Embryonic facial prominence (tissue), 1 donor: ENCODE results near the gene PTPN22.

ENCODE experiments used
- DNase-seq: peaks from one replicate; pipeline ENCODE4 v3.0.0-alpha.2; 2016; ENCODE audit errors: extremely low spot score

Gene PTPN22

GRCh38 chr1:113871597-113872113 is at the start of gene PTPN22:
Gene PTPN22, minus strand, starts transcription at chr1:113871712.
- DNase-seq = no peak

DNA sequence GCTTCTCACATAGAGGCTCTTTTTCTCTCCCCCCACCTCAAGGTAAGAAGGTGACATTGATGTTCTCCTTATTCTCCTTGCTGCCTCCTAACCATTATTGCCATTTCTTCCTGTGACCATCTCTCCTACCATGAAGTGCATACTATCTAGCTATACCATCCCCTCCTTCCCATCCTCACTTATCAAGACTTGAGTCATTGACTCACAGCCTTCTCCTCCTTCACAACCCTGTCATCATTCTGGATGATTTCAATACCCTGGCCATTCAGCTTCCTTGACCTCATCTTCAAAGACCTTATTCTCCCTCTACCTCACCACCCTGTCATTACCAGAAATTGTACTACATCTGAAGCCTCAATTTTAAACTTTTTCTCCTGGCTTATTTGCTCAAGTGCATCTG is 46.7 kb upstream of the PTPN22 start:
- DNase-seq = no peak

DNA sequence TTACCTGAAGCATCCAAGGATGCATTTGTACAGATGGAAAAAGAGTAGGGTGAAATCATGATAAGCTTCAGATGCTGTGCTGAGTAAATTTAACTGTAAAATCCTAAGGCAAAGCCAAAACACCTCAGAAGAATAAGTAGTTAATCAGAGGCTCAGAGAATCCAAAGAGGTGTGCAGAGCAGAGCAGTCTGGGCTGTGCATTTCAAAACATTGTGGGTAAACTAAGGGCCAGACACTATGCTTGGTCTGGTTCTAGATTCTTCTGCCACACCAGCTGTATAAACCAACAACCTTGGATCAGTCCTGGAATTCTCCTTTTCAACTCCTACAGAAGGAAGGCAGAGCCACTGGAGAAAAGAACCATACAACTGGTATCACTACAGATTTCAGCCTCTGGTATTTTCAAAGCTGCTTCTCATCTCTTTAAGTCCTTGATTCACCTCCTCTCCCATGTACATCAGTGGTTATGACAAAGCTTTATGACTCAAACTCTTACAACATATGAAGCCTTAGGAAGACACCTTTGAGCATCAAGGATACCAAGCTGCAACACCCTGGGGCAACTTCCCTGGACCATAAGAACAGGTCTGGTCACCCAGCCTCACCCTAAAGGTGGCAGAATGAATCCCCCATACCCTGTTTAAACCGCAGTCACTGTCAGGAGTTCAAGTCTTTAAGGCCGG is 46.0 kb upstream of the PTPN22 start:
- no peak for DNase-seq

- no peak for DNase-seq
These were observed 45.5 kb upstream of the PTPN22 start for GRCh38 chr1:113916974-113917373.

DNA sequence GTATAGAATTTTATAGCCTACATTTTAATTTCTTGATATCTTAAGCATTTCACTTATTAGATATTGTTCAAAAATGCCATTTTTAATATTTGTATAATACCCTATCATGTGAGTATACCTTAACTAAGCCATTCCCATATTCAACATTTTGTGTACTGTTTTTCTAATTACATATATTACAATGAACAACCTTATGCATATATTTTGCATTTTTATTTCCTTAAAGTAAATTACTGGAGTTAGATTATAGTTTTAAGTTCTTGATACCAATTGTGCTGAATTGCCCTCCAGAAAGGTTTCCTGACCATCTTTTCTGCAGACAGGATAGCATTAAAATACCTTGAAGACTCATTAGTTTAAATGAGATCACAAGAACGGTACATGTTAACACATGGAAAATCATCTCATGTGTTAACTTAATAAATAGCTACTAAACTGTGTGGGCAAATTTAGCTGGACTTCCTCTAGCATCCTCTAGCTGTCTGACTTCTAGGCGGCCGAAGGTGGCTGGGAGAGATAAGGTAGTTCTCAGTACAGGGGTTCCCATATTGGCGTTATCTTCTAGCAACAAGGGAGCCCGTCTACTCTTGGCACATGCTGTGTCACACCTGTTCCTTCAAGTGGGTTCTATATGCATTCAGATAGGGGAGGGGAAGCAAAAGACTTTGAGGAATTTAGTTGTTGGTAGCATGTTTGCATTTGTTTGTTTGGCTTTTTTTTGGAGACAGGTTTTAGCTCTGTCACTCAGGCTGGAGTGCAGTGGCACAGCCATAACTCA is 42.6 kb upstream of the PTPN22 start:
- no peak for DNase-seq

- no peak for DNase-seq
These were observed 41.8 kb upstream of the PTPN22 start for GRCh38 chr1:113913312-113913668.

DNA sequence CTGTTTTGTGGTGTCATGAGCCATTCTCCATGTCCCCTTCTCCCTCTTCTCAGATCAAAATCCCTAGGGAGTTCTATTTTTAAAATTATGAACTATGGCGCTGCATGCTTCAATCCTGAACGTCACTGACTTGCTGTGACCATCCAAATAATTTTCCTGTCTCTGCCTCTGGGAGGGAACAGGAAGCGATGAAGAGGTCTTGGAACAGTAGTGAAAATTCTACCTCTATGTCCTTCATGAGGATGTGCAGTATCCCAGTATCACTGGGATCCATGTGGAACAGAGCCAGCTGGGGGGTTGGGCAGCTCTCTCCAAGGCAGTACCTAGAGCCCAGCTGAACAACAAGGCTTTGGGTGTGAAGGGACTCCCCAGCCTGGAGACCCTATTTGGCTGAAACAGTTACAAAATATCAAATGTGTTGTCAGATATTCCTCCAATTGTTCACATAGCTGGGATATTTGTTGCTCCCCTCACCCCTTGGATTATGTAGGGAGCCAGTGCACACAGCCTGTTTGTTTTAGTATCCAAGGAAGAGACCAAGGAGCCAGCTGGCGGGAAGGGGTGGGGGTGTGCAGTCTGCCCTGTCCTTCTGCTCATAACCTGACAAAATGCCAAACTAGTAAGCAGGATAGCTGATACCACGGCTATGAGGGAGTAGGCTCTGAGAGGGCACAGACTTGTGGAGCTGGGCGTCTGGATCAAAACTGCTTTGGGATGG is 41.2 kb upstream of the PTPN22 start:
- no peak for DNase-seq

GRCh38 chr1:113905435-113905861 is 33.9 kb upstream of the PTPN22 start:
- DNase-seq = peak; percentile 22

DNA sequence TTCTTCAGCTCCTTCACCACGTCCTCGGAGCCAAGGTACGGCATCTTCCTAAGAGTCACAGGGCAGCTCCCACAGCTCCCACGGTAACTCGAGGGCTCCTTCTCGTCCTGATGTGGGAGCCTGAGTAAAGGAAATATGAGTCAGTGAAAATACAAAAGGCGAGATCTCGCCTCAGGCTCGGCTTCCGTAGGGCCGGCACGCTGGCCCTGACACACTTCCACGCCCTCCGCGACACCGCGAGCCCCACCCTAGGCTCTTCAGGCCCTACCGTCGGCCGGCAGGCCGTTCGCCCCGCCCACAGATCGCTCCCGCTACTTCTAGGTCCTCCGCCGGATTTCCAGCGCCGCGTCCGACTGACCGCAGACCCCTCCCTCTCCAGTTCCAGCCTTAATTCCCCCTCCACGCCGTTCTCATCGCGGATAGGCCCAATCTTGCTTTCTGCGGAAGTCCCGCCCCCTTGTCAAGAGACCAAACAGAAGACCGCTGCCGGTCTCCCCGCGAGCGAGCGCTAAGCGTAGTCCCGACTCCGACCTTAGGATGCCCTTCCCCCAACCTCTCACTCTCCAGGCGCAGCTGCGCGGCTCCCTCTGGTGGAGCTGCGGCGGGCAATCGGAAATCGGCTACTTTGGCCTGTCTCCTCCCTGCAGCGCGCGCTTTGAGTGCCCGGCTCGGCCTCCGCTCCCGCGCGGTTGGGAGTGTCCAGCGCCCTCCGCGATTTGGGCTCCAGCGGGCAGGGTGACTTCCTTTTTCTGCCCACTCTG is 33.3 kb upstream of the PTPN22 start, which contains the start of the genes AP4B1 and DCLRE1B:
Gene AP4B1, minus strand, starts transcription at position 126 of the 761 bp plus-strand sequence. Its CDS starts 82 bp downstream, at position 44.
Gene DCLRE1B, plus strand, starts transcription at position 653 of the 761 bp plus-strand sequence. CDS start 261 bp downstream, outside the sequence.
- peak; percentile 99 for DNase-seq

DNA sequence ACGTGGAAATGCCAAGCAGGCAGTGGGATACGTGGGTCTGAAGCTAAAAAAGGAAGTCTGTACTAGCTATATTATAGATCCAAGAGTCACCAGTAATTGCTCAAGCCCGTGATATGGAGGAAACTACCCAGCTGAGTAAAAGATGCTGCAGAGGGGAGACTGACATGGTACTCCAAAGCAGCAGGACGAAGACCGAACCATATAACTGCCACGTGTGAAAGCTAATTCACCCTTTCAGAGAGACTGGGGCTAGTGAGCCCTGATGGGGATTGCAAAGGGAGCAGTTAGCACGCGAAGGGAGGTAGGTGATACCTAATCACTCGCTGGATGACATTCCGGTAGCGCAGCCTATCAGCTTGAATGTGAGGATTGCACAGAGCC is 32.8 kb upstream of the PTPN22 start:
- peak; percentile 39 for DNase-seq

- no peak for DNase-seq
These were observed 32.2 kb upstream of the PTPN22 start for GRCh38 chr1:113903501-113904292.

DNA sequence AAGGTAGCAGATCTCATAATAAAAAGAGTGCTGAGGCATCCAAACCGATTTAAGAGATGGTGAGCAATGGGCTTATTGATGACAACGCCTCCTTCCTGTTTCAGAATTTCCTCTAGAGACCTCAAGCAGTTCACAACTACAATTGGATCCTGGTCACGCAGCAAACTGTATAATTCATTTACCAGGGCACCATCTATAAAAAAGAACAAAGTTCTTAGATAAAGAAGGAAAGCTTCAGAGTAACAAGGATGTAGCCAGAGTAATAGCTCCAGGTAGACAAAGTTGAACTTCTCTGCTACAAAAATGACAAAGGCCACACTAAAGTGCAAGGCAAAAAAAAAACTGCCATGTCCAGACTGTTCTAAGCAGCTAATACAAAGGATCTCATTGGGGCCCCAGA is 29.7 kb upstream of the PTPN22 start:
- no peak for DNase-seq

GRCh38 chr1:113899111-113899510 is 27.6 kb upstream of the PTPN22 start:
- no peak for DNase-seq

- DNase-seq = no peak
These were observed 26.8 kb upstream of the PTPN22 start for GRCh38 chr1:113898241-113898814.

- DNase-seq = no peak
These were observed 24.4 kb upstream of the PTPN22 start for GRCh38 chr1:113895961-113896360.

DNA sequence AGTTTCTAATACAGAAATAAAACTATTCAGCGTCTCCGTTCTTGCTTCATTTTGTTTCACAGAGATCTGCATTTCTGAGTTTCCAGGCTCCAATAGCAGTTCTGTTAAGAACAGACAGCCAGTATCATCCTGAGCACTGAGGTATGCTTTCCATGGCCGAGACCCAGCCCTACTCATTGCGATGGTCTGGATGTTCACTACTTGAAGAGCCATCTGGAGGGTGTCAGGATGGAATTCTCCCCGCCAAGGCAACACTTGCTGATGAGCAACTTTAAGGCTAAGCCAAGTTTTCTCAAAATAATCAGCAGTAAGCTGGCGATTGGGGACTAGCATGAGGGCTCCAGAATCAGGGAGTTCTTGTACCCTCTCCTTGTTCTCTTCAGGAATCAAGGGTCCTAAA is 23.6 kb upstream of the PTPN22 start:
- DNase-seq = no peak

DNA sequence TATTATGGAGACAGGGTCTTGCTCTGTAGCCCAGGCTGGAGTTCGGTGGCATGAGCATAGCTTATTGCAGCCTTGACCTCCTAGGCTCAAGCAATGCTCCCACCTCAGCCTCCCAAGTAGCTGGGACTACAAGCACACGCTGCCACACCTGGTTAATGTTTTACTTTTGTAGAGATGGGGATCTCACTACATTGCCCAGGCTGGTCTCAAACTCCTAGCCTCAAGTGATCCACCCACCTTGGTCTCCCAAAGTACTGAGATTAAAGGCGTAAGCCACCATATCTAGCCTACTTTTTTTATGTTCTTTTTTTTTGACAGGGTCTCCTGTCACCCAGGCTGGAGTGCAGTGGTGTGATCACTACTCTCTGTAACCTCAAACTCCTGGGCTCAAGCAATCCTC is 21.8 kb upstream of the PTPN22 start:
- DNase-seq = no peak

DNA sequence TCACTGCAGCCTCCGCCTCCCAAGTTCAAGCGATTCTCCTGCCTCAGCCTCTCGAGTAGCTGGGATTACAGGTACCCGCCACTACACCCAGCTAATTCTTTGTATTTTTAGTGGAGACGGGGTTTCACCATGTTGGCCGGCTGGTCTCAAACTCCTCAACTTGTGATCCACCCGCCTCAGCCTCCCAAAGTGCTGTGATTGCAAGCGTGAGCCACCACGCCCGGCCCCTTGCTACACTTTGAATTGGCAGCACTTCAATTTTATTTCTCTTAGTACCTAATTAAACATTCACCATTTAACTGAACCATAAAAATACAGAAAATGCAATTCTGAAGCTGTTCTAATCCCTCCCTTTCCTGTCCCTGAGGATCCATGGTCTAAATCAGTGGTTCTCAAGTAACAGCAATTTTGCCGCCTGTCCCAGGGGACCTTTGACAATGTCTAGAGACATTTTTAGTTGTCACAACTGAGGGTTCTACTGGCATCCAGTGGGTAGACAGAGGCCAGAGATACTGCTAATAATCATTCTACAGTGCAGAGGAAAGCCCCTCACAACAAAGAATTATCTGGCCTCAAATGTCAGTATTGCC is 20.2 kb upstream of the PTPN22 start:
- no peak for DNase-seq

- no peak for DNase-seq
These were observed 19.3 kb upstream of the PTPN22 start for GRCh38 chr1:113890816-113891215.
